HTERT RPE-1 (cell line): ENCODE results near the gene PKLR.
"Not testable (repeated sequence)": the region's sequence is repeated elsewhere in the genome, so short reads cannot be mapped to it uniquely, and the experiment has no call there.

Source experiments
- in situ Hi-C: fragments of 300-500 bp; cut with MboI; formaldehyde crosslinking; loops from 4 replicates; pipeline ENCODE4 v1.14.3; 2020; ENCODE audit warnings: low sequenced_read_pairs

Gene PKLR

GRCh38 chr1:155301342-155301841, at the start of gene PKLR:
Gene PKLR (minus strand): TSS chr1:155301438. CDS start chr1:155301395, 43 bp downstream.
- in situ Hi-C loops: no loop called here

GRCh38 chr1:155342842-155343241, 41.6 kb upstream of the PKLR start:
- in situ Hi-C loops: no loop called here

DNA sequence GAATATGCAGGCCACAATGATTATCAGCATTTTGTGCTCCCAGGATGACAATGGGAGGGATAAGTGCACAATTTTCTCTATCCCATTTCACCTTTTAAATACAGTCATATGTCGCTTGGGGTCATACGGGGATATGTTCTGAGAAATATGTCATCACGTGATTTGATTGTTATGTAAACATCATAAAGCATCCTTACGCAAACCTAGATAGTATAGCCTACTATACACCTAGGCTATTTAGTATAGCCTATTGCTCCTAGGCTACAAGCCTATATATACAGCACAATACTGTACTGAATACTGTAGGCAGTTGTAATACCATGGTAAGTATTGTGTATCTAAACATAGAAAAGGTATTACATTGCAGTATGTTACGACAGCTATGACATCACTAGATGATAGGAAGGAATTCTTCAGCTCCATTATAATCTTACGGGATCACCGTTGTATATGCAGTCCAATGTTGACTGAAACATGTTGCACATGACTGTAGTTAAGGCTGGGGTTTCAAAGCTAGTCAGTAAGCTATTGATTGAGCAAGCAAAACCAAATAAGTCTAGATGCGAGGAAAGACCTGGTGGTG, 38.4 kb upstream of the PKLR start:
- in situ Hi-C loops: no loop called here

GRCh38 chr1:155334962-155335361, 33.7 kb upstream of the PKLR start:
- in situ Hi-C loops: no loop called here

- in situ Hi-C loops: no loop called here
Measured at GRCh38 chr1:155329980-155330598, 28.9 kb upstream of the PKLR start.

DNA sequence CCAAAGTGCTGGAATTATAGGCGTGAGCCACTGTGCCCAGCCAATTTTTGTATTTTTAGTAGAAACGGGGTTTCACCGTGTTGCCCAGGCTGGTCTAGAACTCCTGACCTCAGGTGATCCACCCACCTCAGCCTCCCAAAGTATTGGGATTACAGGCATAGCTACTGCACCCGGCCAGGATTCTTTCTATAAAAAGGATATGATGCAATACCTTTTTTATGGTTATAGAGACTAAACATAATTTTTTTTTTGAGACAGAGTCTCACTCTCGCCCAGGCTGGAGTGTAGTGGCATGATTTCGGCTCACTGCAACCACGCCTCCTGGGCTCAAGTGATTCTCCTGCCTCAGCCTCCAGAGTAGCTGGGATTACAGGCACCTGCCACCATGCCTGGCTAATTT, 27.6 kb upstream of the PKLR start:
- in situ Hi-C loops: not testable (repeated sequence)

DNA sequence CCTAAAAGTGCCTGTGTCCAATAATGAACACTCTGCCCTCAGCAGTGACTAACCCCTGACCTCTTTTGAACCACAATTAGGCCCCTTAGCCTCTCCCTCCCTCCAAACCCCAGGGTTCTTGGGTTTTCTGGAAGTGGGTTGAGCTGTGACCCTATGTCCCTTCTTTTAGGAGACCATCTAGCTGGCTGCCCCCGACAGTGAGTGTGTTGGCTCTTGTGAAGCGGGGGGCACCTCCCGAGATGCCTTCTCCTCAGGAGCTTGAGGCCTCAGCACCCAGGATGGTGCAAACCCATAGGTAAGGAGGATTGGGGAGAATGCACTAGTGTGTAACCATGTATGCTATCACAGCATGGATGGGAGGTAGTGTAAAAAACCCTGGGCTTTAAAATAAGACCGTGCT, 26.7 kb upstream of the PKLR start:
- in situ Hi-C loops: no loop called here

- in situ Hi-C loops: no loop called here
Measured at GRCh38 chr1:155326631-155327037, 25.4 kb upstream of the PKLR start.

DNA sequence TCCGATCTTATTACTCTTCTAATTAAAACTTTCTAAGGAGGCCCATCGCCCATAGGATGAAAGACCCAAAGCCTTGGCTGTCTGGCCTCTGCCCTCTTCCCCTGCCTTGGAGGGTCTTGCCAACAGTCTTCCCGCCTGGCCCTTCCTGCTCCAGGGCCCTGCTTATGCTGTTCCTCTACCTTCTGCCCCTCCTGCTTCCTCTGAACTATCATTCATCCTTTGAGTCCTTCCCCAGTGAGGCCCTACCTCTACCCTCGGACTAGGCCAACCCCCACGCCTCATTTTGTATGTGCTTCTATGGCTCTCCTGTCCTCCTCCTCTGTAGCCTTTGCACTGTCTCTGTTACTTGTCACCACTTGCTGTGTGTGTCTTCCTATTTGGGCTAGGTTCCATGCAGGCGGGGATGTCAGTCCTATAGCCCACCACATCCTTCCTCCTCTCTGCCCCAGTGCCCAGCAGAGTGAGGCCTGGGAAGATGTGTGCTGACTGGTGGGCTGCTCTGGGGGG, 24.8 kb upstream of the PKLR start:
- in situ Hi-C loops: no loop called here

DNA sequence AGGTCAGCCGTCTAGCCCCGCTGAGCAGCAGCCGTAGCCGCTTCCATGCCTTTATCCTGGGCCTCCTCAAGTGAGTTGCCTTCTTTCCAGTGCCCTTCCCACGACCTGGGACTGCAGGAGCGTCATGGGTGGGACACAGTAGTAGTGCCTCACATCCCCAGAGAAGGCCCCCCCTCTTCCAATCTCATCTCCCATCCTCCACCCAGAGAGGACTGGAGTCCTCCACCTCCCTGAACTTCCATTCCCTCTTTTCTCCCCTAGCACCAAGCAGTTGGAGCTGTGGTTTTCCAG, 24.3 kb upstream of the PKLR start:
- in situ Hi-C loops: no loop called here

GRCh38 chr1:155324717-155325602, 23.7 kb upstream of the PKLR start:
- in situ Hi-C loops: no loop called here

DNA sequence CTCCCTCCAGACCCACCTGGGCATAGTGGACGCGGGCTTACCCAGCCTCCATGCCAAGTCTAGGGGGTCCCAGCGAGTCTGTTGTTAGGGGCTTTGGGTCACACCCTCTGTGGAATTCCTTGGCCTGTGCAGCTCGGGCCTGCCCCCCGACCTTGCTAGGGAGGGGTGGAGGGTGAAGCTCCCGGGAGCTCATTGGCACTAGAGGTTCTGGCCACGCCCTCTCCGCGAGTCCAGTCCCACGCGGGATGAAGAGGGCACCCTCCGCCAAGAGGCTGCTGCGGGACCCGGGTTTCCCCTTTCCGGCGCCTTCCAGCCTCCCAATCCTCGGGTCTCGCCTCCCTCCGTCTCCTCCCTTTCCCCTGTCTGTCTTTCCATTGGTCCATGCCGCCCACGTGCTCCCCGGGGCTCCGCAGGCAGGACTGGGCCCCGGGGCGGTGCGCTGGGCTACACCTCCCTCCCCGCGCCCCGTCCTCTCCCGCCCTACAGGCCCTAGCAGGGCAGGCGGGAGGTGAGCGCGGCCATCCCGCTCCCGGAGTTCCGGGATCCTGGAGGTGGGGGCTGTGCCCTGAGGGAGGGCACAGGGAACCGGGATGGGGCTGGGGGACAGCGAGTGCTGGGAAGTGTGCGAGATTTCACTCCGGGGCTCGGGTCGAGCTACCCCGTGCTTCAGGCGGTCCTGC, 22.9 kb upstream of the PKLR start:
- in situ Hi-C loops: no loop called here

DNA sequence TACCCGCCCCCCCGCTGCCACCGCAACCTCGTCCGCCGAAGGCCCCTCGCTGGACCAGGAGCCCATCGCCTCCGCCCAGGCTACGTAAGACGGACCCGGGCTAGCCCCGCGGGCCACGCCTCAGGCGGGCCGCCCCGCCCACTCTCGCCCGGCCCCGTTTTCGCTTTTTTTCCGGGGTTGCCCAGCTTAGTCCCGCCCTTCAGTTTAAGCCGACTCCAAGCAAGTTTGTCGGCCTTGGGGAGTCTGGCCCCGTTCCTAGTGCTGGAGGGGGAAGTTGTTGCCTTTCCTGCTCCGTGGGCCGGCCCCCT, 22.4 kb upstream of the PKLR start:
- in situ Hi-C loops: no loop called here

GRCh38 chr1:155322953-155323728, 21.9 kb upstream of the PKLR start:
- in situ Hi-C loops: no loop called here

DNA sequence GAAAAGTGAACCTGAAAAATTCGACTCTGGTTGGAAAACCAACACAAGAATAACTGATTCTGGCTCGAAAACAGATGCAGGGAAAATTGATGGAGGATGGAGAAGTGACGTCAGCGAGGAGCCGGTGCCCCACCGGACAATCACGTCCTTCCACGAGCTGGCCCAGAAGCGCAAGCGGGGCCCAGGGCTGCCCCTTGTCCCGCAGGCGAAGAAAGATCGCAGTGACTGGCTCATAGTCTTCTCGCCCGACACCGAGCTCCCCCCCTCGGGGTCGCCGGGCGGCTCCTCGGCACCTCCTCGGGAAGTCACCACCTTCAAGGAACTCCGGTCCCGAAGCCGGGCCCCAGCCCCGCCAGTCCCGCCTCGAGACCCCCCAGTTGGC, 21.3 kb upstream of the PKLR start:
- in situ Hi-C loops: no loop called here

DNA sequence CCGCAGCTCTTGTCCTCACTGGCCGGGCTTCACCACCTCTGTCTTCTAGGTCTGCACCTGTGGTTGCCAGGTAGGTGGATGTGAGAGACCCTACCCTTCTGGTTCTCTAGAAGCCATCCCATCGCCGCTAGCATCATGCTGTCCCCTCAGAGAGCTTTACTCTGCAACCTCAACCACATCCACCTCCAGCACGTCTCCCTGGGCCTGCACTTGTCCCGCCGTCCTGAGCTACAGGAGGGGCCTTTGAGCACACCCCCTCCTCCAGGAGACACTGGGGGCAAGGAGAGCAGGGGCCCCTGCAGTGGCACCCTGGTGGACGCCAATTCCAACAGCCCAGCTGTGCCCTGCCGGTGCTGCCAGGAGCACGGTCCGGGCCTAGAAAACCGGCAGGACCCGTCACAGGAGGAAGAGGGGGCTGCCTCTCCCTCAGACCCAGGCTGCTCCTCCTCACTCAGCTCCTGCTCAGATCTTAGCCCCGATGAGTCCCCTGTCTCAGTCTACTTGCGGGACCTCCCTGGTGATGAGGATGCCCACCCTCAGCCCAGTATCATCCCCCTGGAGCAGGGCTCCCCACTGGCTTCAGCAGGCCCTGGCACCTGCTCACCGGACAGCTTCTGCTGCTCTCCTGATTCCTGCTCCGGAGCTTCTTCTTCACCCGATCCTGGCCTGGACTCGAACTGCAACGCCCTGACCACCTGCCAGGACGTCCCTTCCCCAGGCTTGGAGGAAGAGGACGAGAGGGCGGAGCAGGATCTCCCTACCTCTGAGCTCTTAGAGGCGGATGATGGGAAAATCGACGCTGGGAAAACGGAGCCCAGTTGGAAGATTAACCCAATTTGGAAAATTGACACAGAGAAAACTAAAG, 20.6 kb upstream of the PKLR start:
- in situ Hi-C loops: no loop called here

GRCh38 chr1:155320661-155321617, 19.7 kb upstream of the PKLR start, which contains the start of gene RUSC1:
Gene RUSC1 (plus strand): TSS chr1:155320894. CDS start chr1:155321774, 880 bp downstream.
- in situ Hi-C loops: no loop called here

- in situ Hi-C loops: no loop called here
Measured at GRCh38 chr1:155320252-155320651, 19.0 kb upstream of the PKLR start.

DNA sequence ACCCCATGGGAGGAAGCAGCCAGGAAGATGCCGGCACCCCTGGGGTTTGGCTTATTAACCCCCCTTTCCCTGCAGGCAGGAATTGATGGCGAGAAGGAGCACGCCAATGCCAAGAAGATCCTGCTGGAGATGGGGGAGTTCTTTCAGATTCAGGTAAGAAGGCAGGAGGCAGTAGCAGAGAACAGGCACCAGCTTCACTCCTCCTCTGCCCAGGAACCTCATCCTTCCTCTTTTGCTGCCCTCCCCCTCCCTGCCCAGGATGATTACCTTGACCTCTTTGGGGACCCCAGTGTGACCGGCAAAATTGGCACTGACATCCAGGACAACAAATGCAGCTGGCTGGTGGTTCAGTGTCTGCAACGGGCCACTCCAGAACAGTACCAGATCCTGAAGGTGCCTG, 18.3 kb upstream of the PKLR start:
- in situ Hi-C loops: no loop called here
